ENCODE measurements around the gene ATP7B.

ATP7B gene

GRCh38 chr13:51955281-51955771 lies 55.9 kb downstream of the ATP7B start:
- TF ChIP-seq CTCF (conservative IDR thresholded peaks at IDR 0.05): no peak
- H3K27ac ChIP-seq: no peak overlapping the region

GRCh38 chr13:51953347-51954195 lies 57.7 kb downstream of the ATP7B start:
- TF ChIP-seq CTCF (conservative IDR thresholded peaks at IDR 0.05): no peak
- no peak overlapping the region for H3K27ac ChIP-seq

GRCh38 chr13:51950722-51951121 lies 60.5 kb downstream of the ATP7B start:
- H3K27ac ChIP-seq: no peak overlapping the region
- no peak for TF ChIP-seq CTCF (conservative IDR thresholded peaks at IDR 0.05)

GRCh38 chr13:51946163-51946669 lies 65.0 kb downstream of the ATP7B start:
- no peak for TF ChIP-seq CTCF (conservative IDR thresholded peaks at IDR 0.05)
- no peak overlapping the region for H3K27ac ChIP-seq

GRCh38 chr13:51945149-51945548 lies 66.1 kb downstream of the ATP7B start:
- no peak overlapping the region for H3K27ac ChIP-seq
- TF ChIP-seq CTCF (conservative IDR thresholded peaks at IDR 0.05): no peak

- TF ChIP-seq CTCF (conservative IDR thresholded peaks at IDR 0.05): no peak
Measured at GRCh38 chr13:51944428-51944827, 66.8 kb downstream of the ATP7B start.

GRCh38 chr13:51943721-51944120 lies 67.5 kb downstream of the ATP7B start:
- no peak overlapping the region for H3K27ac ChIP-seq
- no peak for TF ChIP-seq CTCF (conservative IDR thresholded peaks at IDR 0.05)

More at GRCh38 chr13:51944428-51944827, 66.8 kb downstream of the ATP7B start:
- no peak overlapping the region for H3K27ac ChIP-seq
